Activated naive CD4-positive, alpha-beta T cell treated with anti-CD3 and anti-CD28 coated beads, Interleukin-2, amount 50 U/mL, for 24 hours (primary cell): Measurements from ENCODE around the gene PITPNM1.

Experiments
- H3K27ac Mint-ChIP-seq: one replicate; pipeline ENCODE4 v1.8.0; 2021; ENCODE audit warnings: mild to moderate bottlenecking, mixed read lengths
- H3K27me3 Mint-ChIP-seq: one replicate; pipeline ENCODE4 v1.8.0; 2021; ENCODE audit warnings: mixed read lengths
- H3K36me3 Mint-ChIP-seq: one replicate; pipeline ENCODE4 v1.8.0; 2021; ENCODE audit warnings: mixed read lengths
- H3K4me1 Mint-ChIP-seq: one replicate; pipeline ENCODE4 v1.8.0; 2021; ENCODE audit warnings: mixed read lengths
- H3K4me3 Mint-ChIP-seq: one replicate; pipeline ENCODE4 v1.8.0; 2021; ENCODE audit warnings: mild to moderate bottlenecking, mixed read lengths
- H3K9me3 Mint-ChIP-seq: one replicate; pipeline ENCODE4 v1.8.0; 2021; ENCODE audit warnings: mixed read lengths

PITPNM1 gene

DNA sequence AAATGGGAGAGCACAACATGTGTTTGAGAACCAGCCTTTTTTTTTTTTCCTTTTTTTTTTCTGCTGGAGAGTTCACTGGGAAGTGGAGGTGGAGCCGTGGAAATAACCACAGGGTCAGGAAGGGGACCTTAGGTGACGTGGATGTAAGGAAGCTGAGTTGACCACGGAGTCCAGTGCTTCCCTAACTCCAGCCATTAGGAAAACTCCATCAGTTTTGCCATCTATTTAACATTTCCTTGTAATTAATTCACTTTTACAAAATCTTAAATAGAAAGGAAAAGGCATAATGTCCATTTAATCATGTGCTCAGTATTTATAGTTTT is 4.8 kb upstream of the PITPNM1 start:
- no peak overlapping the region for H3K4me3 Mint-ChIP-seq
- no peaks in the 10 kb centered on the region for H3K9me3 Mint-ChIP-seq
- peak overlapping the region; percentile 62 for H3K27ac Mint-ChIP-seq
- peaks cover 26% of the 10 kb centered on the region for H3K4me1 Mint-ChIP-seq
- peaks cover 1% of the 10 kb centered on the region for H3K27me3 Mint-ChIP-seq
- no peaks in the 10 kb centered on the region for H3K36me3 Mint-ChIP-seq

DNA sequence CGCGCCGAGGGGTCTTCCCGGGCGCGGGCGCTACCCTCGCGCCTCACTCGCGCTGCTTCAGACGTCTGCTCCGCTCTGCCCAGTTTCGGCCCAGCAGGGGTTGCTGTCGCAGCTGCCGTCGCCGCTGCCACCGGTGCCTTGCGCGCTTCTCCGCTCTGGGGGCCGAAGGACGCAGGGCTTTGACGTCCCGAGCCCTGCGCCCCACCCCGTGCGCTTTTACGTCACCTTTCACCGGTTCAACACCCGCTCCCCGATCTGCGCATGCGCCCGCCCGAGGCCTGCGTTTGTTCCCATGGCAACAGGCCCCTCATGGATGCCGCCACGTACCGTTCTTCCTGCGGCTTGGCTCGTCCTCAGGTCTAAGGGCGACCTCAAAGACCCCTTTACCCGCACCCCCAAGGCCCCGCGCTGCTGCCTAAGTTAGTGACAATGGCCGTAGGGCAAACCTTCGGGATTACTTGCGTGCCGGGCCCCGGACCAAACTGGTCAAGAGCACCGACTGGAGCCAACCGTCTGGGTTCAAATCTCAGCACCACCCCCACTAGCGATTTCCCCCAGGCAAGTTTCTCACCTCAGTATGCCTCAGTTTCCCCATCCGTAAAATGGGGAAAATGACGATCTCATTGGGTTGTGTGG is 3.4 kb upstream of the PITPNM1 start:
- Mint-ChIP-seq H3K27me3 (peaks cover 1% of the 10 kb centered on the region), H3K4me3 (peak overlapping the region; percentile 91), H3K4me1 (peaks cover 26% of the 10 kb centered on the region), H3K9me3 (no peaks in the 10 kb centered on the region), H3K27ac (peak overlapping the region; percentile 92), H3K36me3 (no peaks in the 10 kb centered on the region)

DNA sequence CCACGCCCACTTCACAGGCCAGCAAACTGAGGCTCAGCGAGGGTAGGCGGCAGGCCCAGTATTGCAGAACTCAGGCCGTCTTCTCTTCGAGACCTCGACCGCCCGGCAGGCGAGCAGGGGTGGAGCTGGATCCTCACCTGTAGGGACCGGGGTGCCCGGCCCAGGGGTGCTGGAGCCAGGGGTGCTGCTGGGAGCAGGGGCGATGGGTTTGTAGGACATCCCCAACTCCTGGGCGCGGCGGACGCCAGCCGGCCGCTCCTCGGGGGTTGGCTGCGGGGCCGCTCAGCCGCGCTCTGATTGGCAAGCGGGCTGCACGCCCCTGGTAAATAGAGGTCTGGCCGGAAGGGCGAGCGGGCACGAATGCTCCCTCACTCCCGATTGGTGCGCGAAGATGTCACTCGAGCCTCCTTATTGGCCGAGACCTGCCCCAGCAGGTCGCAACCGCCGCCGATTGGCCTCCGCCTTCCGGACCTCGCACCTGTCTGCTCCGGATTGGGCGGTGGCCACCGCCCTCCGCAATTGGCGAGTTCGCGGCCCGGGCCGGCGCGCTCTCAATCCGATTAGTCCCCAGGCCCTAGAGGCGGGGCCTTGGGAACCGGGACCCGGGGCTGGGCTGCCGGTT is 2.8 kb upstream of the PITPNM1 start, which contains the start of gene CDK2AP2:
Gene CDK2AP2, minus strand, starts transcription at position 299 of the 622 bp plus-strand sequence. Its CDS starts 80 bp downstream, at position 219.
- Mint-ChIP-seq H3K4me1 (peaks cover 32% of the 10 kb centered on the region), H3K36me3 (no peaks in the 10 kb centered on the region), H3K27ac (peak within 1 kb of the TSS; percentile 92), H3K9me3 (no peaks in the 10 kb centered on the region), H3K4me3 (peak within 1 kb of the TSS; percentile 91), H3K27me3 (peaks cover 1% of the 10 kb centered on the region)

DNA sequence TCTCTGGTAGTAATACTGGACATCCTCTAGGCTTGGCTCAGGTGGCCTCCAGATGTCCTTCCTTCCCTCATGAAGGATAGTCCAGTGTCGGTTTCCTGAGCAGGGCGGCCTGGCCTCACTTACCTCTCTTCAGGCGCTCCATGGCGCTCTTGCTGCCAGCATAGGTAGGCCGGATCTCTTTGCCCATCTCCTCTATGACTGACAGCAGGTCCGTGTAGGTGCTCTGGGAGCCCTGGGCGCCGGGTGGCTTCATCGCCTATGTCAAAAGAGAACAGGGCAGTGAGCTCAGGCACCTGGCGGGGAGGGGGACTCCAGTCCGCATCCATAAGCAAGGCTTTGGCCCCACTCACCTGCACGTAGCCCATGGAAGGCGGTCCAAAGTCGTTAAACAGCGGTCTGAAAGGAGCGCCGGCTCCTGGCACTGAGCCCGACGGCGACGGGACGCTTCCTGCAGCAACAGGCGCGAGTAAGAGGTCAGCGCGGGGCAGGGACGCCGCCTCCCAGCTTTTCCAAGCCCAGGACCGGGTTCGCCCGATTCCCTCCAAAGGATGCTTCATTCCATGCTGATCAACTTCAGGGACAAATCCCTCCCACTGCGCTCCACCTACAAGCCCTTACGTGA is 2.2 kb upstream of the PITPNM1 start:
- peaks cover 1% of the 10 kb centered on the region for H3K27me3 Mint-ChIP-seq
- peak overlapping the region; percentile 92 for H3K27ac Mint-ChIP-seq
- H3K4me3 Mint-ChIP-seq, result peak overlapping the region; percentile 91
- no peaks in the 10 kb centered on the region for H3K36me3 Mint-ChIP-seq
- peaks cover 36% of the 10 kb centered on the region for H3K4me1 Mint-ChIP-seq
- H3K9me3 Mint-ChIP-seq, result no peaks in the 10 kb centered on the region

DNA sequence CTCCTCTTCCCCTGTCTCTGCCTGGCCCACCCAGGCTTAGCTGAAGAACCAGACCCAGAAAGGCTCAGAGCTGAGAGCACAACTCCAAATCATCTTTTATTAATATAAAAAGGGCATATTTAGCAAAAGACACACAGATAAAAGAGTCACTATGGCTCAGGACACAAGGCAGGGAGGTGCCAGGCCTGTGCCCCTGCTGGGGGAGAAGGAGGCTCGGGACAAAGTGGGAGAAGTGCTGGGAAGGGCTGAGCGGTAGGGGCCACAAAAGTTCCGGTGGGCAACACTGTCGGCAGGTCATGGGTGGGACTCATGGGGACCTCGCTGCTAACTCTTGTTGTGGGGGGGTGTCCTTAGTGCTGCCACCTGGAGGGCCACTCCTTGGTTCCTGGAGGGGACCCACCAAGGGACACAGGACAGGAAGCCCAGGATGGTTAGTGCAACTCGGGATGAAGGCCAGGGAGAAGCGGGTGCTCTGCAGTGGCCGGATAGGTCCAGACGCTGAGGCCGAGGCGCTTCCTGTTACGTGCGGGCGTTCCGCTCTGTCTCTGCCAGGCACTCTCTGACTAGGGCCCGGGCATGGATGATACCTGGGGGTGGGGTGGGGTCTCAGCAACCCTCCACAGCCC is 1.4 kb upstream of the PITPNM1 start:
- Mint-ChIP-seq H3K27me3 (peaks cover 1% of the 10 kb centered on the region), H3K27ac (peak overlapping the region; percentile 86), H3K4me3 (peak overlapping the region; percentile 91), H3K36me3 (no peaks in the 10 kb centered on the region), H3K9me3 (no peaks in the 10 kb centered on the region), H3K4me1 (peaks cover 36% of the 10 kb centered on the region)

DNA sequence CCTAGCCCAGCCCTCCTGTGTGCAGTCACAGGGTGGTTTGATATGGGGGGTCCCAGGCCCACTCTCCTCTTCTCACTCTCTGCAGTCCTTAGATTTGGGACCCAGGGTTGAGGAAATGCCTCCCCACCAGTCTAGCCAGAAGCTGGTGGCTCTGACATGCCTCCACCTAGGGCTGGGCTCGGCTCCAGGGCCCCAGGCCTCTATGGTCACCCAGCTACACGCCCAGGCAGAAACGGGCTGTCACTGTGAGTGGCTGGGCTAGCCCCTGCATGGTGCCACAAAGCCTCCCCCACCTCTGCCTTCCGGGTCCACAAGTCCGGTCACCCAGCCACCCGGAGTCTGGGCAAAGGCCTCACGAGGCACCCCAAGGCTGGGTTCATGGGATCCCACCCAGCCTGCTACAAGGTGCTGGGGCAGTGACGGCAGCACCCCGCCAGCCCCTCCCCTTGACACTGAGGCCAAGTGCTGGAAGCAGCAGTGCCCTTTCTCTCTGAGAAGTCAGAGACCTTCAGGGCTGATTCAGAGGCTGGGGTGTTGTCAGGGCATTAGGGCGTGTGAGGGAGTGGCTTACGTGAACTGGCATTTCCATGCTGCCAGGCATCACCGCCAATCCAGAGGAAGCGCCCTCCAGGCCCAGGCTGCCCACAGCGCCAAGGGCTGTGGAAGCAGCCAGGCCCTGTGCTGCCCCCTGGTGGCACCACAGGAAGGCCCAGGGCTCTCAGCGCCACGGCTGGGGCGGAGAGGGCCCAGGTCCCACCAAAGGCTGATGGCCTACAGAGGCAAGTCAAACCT is 638 bp upstream of the PITPNM1 start:
- Mint-ChIP-seq H3K4me1 (peaks cover 42% of the 10 kb centered on the region), H3K36me3 (peaks cover 4% of the 10 kb centered on the region), H3K27me3 (peaks cover 1% of the 10 kb centered on the region), H3K27ac (peak overlapping the region; percentile 87), H3K4me3 (peak overlapping the region; percentile 91), H3K9me3 (no peaks in the 10 kb centered on the region)

DNA sequence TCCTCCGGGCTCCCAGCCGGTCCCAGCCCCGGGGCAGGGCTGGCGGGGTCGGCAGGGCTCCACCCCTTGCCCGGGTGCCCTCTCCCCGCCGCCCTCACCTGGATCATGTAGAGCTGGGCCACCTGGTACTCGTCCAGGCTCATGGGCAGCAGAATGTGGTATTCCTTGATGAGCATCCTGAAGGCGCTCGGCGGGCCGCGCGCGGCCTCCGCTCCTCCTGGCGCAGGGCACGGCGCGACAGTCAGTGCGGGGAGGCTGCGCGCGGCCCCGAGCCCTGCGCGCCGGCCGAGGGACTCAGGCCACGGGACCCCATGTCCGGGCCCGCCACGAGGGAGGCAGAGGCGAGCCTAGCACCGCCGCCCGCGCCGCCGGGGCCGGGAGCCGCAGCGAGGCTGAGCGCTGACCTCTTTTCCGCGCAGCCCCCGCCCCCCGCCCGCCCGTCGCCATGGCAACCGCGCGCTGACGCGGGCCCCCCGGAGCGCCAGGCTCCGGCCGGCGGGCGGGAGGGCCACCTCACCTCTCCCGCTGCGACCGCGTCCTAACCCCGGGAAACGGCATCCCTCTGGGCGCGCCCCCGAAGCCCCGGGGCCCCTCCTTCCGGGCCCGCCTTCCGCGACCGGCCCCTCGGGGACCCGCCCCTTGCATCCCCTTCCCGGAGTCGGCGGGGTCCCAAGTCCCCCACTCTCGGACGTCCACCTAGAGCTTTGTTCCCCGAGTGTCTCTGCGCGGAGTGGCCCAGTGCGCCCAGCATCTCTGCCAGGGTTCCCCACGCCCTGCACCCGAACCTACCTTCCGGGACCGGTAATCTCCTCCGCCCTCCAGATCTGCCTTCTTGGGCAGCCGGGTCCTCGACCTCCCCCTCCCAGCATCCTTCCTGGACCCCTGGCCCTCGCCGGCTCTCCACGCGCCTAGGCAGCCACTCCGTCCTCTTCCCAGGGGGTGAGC is 886 bp downstream of the PITPNM1 start:
- peaks cover 45% of the 10 kb centered on the region for H3K4me1 Mint-ChIP-seq
- H3K9me3 Mint-ChIP-seq, result no peaks in the 10 kb centered on the region
- peaks cover 9% of the 10 kb centered on the region for H3K36me3 Mint-ChIP-seq
- peak overlapping the region; percentile 88 for H3K4me3 Mint-ChIP-seq
- no peaks in the 10 kb centered on the region for H3K27me3 Mint-ChIP-seq
- H3K27ac Mint-ChIP-seq, result peak overlapping the region; percentile 59

DNA sequence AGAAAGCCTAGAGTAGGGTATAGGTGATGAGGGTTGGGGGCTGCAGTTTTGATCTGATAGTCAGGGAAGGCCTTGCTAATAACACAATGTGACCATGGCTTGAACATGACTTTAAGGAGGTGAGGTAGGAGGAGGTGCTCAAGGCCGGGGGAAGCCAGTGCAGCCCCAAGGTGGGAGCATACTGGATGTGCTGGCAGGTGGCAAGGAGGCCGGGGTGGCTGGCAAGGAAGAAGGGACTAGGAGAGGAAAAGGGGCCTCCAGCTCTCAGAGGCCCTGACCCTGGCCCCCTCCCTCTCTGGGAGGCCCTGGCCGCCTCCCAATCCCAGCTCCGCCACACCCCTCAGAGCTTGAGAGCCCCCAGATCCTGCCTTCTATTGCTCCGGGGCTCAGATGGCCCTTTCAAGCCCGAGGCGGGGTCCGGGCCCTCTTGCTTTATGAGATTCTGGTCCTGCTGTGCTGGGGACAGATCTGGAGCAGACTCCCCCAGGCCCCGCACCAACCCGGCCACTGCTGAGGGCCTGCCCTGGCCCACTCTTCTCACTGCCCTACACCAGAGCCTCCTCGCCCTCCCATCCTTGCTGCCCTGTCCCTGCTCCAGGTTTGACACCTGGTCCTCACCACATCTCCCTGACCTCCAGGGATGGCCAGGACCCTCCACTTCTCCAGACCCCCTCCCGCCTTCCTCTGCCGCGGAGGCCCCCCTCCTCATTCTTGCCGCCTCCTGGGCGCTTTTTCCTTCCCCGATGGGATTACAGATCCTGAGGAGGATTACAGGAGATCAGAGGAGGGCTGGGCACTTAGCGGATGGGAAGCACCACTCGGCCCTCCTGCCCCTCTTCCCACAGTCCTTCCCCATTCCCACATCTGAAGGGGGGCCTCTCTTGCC is 1.8 kb downstream of the PITPNM1 start:
- Mint-ChIP-seq H3K36me3 (peaks cover 9% of the 10 kb centered on the region), H3K27me3 (no peaks in the 10 kb centered on the region)

DNA sequence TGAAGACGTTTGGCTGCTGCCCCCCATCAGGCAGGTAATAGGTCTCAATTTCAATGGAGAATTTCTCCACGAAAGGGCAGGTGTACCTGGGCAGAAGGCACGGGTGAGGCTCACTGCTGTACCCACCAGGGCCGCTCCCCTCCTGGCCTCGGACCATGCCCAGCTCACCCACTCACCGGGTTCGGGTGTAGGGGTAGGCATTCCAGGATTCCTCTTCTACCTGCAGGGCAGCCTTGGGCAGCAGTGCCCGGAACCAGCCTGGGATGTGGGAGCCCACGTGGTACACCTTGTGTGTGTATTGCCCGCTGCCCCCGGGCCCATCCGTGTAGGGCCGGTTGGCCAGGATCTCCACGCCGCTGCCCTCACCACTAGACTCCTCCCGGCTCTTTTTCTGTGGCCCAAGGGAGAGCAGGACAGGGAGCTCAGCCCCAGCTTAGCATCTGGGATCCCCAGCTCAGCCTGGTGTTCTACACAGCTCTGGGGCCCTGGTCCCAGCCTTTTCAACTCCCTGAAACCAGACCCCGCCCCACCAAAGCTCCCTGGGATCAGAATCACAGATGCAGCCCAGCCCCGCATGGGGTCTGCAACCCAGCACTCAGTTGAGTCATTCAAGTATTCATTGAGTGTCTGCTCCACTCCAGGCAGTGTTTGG is 2.7 kb downstream of the PITPNM1 start:
- no peak overlapping the region for H3K27ac Mint-ChIP-seq
- peaks cover 9% of the 10 kb centered on the region for H3K36me3 Mint-ChIP-seq

More for the DNA sequence above, 1.8 kb downstream of the PITPNM1 start:
- no peaks in the 10 kb centered on the region for H3K9me3 Mint-ChIP-seq
- H3K4me3 Mint-ChIP-seq, result peak overlapping the region; percentile 71
- peak overlapping the region; percentile 53 for H3K27ac Mint-ChIP-seq
- H3K4me1 Mint-ChIP-seq, result peaks cover 38% of the 10 kb centered on the region

DNA sequence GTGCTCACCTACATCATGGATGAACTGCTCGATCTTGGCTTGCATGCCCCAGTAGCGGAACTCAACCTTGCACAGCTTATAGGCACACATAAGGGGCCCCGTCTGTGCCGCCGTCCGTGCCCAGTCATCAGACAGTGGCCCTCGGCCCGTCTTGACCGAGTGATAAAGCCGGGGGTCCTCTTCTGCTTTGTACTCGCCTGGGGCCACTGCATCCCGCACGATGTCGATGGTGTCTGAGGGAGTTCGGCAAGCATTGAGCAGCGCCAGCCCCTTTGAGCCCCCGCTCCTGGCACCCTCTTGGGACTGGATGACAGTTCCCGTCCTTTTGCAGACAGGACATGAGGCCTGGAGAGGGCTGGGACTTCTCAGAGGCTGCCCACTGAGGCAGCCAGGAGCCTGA is 3.3 kb downstream of the PITPNM1 start:
- H3K4me1 Mint-ChIP-seq, result peaks cover 34% of the 10 kb centered on the region
- no peaks in the 10 kb centered on the region for H3K9me3 Mint-ChIP-seq
- no peaks in the 10 kb centered on the region for H3K27me3 Mint-ChIP-seq
- H3K4me3 Mint-ChIP-seq, result no peak overlapping the region
- peaks cover 9% of the 10 kb centered on the region for H3K36me3 Mint-ChIP-seq
- H3K27ac Mint-ChIP-seq, result no peak overlapping the region

More for the DNA sequence above, 2.7 kb downstream of the PITPNM1 start:
- Mint-ChIP-seq H3K27me3 (no peaks in the 10 kb centered on the region), H3K4me1 (peaks cover 38% of the 10 kb centered on the region), H3K9me3 (no peaks in the 10 kb centered on the region), H3K4me3 (peak overlapping the region; percentile 71)

DNA sequence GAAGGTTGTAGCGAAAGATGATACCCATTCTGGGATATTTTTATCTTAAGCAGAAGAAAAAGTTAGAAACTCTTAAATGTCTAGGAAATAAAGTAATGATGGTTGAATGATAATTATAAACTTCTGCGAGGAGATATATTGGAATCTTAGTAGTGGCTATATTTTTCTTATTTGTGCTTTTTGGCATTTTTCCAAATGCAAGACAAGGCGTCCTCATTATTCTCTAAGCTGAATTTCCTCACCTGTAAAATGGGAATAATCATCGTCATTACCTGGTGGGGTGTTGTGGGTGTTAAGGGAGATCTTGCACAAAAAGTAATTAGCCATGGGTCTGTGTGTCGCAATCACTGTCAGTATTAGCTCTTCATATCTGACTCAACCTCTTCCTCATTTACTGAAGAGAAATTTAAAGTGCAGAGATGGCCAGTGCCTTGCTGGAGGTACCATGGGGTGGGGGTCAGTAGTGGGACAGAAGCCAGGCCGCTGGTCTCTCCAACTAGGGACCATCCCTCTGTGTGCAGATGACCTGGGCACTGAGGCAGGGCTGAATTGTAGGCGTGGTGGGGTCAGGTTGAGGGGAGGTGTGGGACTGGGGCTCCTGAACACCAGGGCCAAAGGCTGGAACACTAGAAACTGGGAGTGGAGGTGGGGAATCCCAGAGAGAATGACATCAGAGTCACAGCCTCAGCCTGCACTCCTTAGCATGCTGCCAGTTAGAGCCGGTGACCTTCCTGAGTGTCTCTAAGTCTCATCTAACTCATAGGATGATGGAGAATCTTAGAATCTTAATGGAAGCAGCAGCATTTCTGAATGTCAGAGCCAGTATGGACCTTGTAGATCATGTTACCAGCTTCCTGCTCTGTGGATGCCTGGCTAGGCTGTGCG is 4.1 kb downstream of the PITPNM1 start:
- H3K4me1 Mint-ChIP-seq, result peaks cover 27% of the 10 kb centered on the region
- peak overlapping the region; percentile 59 for H3K27ac Mint-ChIP-seq
- H3K27me3 Mint-ChIP-seq, result no peaks in the 10 kb centered on the region
- no peaks in the 10 kb centered on the region for H3K9me3 Mint-ChIP-seq
- no peak overlapping the region for H3K4me3 Mint-ChIP-seq
- peaks cover 9% of the 10 kb centered on the region for H3K36me3 Mint-ChIP-seq

DNA sequence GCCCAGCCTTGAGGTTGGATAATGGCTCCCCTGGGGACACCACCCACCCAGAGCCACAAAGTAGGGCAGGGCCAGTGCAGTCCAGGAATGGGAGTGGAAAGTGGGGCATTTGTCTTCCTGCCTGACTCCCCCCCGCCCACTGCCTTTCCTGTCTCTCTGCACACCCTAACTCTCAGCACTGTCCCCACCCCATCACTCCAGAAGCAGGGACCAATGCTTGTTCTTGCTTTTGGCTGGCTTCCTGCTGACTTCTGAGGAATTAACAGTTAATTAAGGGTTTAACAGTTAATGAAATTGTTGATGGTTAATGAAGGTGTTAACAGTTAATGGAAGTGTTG is 4.7 kb downstream of the PITPNM1 start:
- Mint-ChIP-seq H3K4me3 (no peak overlapping the region), H3K36me3 (peaks cover 9% of the 10 kb centered on the region), H3K27me3 (no peaks in the 10 kb centered on the region), H3K9me3 (no peaks in the 10 kb centered on the region), H3K27ac (peak overlapping the region; percentile 59), H3K4me1 (peaks cover 21% of the 10 kb centered on the region)
